Activated effector memory CD4-positive, alpha-beta T cell treated with anti-CD3 and anti-CD28 coated beads, Interleukin-2, amount 50 U/mL, for 16 hours (primary cell): ENCODE measurements around the gene ABCD4.
"Not testable (repeated sequence)": the region's sequence is repeated elsewhere in the genome, so short reads cannot be mapped to it uniquely, and the experiment has no call there.

Experiments
- DNase-seq: peaks from one replicate; pipeline ENCODE4 v3.0.0-alpha.2; 2020

Gene ABCD4

DNA sequence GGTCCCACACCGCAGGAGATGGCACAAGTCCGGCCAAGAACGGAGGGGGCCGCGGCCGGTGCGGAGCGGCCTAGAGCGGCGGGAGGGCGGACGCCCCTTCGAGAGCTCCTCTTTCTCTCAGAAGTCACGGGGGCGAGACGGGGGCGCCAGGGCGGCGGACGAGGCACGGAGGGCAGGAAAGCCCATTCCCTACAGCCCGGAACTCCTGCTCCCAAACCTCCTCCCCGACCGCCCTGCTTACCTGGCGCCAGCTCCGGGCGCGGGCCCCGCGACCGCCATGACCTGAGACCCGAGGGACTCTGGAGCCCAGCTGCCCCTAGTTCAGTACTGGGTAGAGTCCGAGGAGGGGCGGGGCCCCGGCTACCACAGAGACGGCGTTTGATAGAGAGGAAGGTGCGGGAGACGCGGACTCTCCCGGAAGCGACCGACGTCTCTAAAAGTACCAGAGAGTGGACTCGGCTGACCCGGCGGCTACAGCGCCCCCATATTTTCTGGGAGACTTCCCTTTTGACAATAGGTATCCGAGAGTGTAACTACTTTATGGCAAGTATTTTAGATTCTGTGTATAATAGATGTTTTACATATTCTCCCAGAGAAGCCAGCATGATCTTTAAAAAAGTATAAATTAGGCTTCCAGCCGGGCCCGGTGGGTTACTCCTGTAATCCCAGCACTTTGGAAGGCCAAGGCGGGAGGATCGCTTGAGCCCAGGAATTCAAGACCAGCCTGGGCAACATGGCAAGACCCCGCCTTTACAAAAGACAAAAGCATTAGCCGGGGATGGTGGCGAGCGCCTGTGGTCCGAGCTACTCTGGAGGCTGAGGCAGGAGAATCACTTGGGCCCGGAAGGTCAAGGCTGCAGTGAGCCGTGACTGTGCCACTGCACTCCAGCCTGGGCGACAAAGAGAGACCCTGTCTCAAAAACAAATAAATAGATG, at the start of gene ABCD4:
Gene ABCD4, minus strand, starts transcription at position 301 of the 936 bp plus-strand sequence. Its CDS starts 22 bp downstream, at position 279.
- DNase-seq, result peak; percentile 94

DNA sequence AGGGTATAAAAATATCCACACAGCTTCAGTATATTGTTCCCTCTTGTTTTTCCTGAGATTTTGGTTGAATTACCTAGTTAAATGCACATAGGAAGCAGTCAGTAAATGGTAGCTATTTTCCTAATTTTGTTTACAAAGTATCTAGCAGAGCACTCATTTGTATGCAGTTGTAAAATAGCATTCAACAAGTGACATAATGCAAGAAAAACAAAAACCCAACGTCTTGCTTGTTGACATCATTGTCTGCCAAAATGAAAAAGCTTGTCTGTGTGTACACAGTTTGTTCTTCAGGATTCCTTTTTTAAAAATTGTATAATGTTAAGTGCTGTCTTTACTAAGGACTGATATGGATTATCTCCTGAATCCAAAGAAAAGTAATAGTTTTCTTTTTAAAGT, 48.2 kb upstream of the ABCD4 start:
- DNase-seq, result no peak

DNA sequence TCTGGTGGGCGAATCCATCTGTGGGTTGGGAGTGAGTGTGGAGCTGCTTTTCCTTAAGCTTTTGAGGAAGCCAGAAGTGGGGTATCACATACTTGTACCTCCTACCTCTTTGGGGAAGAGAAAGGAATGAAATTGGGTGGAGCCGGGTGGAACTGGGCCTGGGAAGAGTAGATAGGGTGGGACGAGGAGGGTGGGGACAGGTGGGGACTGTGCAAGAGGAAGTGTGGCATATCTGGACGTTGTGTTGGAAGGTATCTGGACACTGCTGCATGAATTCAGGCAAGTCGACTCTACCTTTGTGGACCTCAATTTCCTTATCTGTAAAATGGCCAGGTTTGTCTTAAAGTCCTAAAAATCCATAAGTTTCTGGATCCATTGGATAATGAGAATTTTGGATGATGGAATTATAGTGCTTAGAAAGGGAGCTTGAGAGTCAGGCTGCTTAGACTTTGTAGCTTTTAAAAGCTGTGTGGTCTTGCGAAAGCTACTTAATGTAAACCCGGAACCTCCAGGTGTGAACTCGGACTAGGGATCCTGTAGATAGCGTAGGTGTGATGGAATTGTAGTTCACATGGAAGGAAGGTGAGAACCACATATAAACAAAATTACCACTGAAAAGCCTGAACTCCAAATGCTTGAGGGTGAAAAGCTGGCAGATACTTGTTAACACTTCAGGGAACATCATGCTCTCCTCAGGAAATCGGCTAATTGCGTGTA, 47.6 kb upstream of the ABCD4 start:
- DNase-seq, result no peak

DNA sequence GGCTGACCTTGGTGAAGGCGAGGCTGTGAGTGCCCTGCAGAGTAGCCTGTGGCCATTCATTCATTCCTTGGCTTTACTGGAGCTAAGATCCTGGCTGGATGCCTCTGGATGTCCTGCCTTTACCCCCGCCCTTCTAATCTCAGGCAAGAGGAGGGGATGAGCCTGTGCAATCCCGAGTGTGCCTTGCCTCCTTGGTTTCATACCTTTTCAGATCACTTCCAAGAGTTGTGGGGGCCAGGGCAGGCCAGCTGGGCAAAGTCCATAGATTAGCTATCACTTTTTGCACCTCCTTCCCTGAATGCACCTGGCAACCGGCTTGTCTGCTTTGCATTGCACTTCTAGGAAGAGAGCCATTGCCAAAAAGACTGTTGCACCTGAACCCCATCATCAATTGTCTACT, 47.0 kb upstream of the ABCD4 start:
- no peak for DNase-seq

- no peak for DNase-seq
Observed at GRCh38 chr14:74348735-74349463, 46.2 kb upstream of the ABCD4 start.

- no peak for DNase-seq
Observed at GRCh38 chr14:74348241-74348734, 45.6 kb upstream of the ABCD4 start, which contains the start of gene VRTN. TSS of gene VRTN (plus strand) at chr14:74348471. CDS start at chr14:74356784, 8,313 bp downstream.

DNA sequence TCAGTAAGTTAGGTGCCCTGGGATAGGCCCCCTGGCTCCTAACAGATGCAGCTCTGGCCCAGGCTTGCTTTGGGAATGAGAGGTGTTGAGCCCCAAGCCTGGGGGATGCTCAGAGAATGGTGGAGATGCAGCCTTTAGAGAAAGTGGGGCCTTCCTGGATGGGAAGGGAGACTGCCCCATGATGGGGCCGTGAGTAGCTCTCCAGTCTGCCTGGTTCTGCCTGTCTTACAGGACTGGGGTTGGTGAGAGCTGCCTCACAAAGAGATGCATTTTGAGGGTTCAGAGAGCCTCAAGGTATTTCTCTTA, 45.0 kb upstream of the ABCD4 start:
- no peak for DNase-seq

GRCh38 chr14:74347097-74347794, 44.5 kb upstream of the ABCD4 start:
- DNase-seq, result no peak

GRCh38 chr14:74346341-74346740, 43.6 kb upstream of the ABCD4 start:
- no peak for DNase-seq

- DNase-seq, result no peak
Observed at GRCh38 chr14:74333909-74334308, 31.2 kb upstream of the ABCD4 start.

- DNase-seq, result not testable (repeated sequence)
Observed at GRCh38 chr14:74329950-74330552, 27.3 kb upstream of the ABCD4 start.

GRCh38 chr14:74326369-74327152, 23.8 kb upstream of the ABCD4 start:
- DNase-seq, result no peak

DNA sequence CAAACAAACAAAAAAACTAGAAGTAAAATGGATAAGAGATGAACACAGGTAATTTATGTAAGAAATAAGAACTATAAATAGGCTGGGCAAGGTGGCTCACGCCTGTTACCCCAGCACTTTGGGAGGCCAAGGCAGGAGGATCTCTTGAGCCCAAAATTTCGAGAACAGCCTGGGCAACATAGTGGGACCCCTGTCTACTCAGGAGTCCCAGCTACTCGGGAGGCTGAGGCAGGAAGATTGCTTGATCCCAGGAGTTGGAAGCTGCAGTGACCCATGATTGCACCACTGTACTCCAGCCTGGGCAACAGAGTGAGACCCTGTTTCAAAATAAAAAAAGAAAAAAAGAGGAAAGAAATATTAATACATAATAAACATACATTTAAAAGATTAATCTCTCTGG, 22.7 kb upstream of the ABCD4 start:
- DNase-seq, result no peak

- no peak for DNase-seq
Observed at GRCh38 chr14:74324931-74325361, 22.2 kb upstream of the ABCD4 start.

GRCh38 chr14:74314576-74314975, 11.8 kb upstream of the ABCD4 start:
- DNase-seq, result no peak

DNA sequence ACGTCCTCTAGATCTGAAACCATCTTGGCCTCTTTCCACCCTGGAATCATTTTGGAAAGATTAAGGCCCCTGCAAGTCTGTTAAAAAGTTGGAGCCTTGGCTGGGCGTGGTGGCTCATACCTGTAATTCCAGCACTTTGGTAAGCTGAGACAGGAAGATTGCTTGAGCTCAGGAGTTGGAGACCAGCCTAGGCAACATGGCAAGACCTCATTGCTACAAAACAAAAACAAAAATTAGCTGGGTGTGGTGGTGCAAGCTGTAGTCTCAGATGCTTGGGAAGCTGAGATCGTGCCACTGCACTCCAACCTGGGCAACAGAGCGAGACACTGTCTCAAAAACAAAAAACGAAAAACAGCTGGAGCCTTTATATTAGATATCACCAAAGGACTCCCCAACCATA, 10.9 kb upstream of the ABCD4 start:
- DNase-seq, result no peak

GRCh38 chr14:74312161-74312560, 9.4 kb upstream of the ABCD4 start:
- no peak for DNase-seq

DNA sequence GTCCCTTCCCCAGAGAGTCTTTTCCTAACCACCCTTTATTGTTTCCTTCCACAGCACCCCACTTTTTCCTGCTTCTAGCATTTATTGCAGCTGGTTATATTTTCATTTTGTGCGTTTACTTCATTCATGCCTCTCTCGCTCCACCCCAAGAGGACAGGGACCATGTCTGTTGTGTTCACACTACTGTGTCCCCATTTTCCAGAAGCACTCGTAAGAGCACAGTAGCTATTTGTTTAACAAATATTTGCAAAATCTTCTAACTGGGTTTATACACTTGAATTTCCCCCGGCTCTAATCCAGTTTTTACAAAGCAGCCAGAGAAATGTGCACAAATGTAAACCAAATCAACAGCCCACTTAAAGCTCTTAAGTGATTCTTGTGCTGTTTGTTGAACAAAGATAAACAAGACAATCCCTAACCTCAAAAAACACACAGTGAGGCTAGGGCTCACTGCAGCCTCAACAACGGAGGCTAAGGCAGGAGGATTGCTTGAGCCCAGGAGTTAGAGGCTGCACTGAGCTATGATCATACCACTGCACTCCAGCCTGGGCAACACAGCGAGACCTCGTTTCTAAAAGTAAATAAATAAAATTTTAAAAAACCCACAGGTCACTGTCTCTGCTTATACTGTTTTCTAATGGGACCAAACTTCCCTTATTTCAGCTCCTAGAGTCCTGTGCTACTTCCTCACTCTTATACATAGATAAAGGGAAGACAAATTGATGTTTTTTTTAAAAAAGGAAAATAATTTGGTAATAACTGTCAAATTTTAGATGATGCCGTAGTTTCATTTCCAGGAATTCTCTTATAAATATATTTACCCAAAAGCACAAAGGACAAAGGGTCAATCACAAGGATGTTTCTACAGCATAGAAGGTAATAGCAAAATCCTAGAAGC, 6.6 kb upstream of the ABCD4 start:
- no peak for DNase-seq

- DNase-seq, result no peak
Observed at GRCh38 chr14:74308695-74309094, 6.0 kb upstream of the ABCD4 start.

DNA sequence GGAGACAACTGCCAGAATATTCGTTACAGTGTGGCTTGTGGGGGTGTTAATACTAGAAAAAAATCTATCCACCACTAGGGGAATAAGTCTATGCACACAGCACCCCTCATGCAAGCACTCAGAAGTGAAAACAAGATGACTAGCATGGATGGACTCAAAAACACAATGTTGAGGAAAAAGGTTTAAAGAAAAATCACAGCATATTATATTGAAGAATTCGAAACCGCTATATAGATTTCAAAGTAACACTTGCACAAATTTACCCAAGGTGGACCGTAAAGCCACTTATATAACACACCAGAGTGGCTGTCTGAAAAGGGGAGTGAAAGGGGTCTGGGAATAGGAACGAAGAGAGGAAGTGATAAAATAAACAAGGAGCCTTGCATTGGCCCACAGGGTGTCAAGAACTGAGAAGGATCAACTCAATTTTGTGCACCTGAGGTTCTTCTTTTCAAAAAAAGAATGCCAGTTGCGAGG, 544 bp downstream of the ABCD4 start:
- DNase-seq, result no peak
